AG04449 (cell line): ENCODE results near the gene ARHGAP15.

Experiments used
- CTCF ChIA-PET: fragments of 350-600 bp; formaldehyde crosslinking; extraction: SDS; loops from one replicate; lab custom pipeline; 2021; ENCODE audit warnings: antibody characterized with exemption; lab: Yijun Ruan, JAX
- POLR2A ChIA-PET: fragments of 400-600, 350-600 bp; formaldehyde crosslinking; extraction: SDS; loops from one replicate; lab custom pipeline; 2020; ENCODE audit warnings: antibody characterized with exemption, inconsistent platforms; lab: Yijun Ruan, JAX
- DNase-seq: peaks from one replicate; pipeline ENCODE4 v3.0.0-alpha.2; 2010; ENCODE audit warnings: low read depth, low spot score
- H3K4me3 ChIP-seq: 2 replicates; pipeline ENCODE4 v1.5.1; 2011; ENCODE audit warnings: low read depth, mild to moderate bottlenecking, control low read depth, low read length
- TF ChIP-seq, protein P1 (sequence below): IDR thresholded peaks from one replicate; pipeline ENCODE4 v1.5.1; 2011; ENCODE audit warnings: mild to moderate bottlenecking, moderate library complexity, low read length, control low read depth, inconsistent platforms; ENCODE audit not compliant: insufficient read depth; ENCODE audit errors: missing control alignments

The ARHGAP15 gene

DNA sequence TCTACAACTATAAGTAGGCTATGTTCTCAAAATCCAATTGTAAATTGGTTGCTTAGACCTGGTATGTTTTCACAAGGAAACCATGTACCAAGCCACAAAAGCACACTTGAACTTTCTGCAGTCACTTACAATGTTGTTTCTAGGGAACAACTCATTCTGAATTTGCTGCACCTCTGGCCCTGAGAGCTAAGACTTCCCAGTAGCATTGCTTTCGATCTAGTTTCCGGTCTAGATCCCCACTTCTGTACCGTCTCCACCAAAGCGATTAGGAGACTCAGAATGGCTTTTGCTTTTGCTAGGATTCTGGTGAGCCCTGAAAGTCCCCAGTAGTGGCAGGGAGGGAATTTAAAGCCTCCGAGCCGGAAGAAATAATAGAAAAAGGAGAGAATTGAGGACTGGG lies 313.0 kb downstream of the ARHGAP15 start:
- H3K4me3 ChIP-seq, result no peak overlapping the region
- ChIA-PET CTCF (no interaction called here), POLR2A (no interaction called here)
- DNase-seq, result no peak
- TF ChIP-seq, protein P1, sequence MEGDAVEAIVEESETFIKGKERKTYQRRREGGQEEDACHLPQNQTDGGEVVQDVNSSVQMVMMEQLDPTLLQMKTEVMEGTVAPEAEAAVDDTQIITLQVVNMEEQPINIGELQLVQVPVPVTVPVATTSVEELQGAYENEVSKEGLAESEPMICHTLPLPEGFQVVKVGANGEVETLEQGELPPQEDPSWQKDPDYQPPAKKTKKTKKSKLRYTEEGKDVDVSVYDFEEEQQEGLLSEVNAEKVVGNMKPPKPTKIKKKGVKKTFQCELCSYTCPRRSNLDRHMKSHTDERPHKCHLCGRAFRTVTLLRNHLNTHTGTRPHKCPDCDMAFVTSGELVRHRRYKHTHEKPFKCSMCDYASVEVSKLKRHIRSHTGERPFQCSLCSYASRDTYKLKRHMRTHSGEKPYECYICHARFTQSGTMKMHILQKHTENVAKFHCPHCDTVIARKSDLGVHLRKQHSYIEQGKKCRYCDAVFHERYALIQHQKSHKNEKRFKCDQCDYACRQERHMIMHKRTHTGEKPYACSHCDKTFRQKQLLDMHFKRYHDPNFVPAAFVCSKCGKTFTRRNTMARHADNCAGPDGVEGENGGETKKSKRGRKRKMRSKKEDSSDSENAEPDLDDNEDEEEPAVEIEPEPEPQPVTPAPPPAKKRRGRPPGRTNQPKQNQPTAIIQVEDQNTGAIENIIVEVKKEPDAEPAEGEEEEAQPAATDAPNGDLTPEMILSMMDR, result no peak

DNA sequence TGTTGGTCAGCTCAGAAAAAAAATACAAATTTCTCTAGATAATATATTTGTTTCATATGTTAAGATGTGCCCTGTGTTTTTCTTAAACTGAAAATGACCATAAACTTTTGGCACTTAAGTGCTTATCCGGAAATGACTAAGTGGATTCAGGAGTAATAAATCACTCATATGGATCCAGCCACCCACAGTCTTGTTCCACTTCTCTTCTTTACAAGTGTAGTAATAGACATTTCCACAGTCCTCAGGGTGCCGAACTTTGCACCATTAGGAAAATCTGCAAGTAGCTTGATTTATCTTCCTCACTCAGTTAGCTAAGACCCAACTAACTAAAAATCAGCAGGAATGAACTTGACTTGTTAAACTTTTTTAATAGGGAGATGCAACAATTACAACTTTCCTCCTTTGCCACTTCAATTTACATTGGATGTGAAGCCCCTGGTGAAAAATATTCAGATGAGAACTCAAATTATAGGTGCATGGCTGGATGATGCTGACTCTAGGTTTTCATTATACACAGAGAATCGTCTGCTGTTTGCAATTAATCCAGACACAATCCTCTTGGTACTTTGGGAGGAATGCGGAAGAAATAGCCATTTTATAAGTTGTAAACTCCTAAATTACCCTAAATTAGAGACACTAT lies 322.5 kb downstream of the ARHGAP15 start:
- no peak for DNase-seq
- POLR2A ChIA-PET, result no interaction called here
- CTCF ChIA-PET, result no interaction called here
- no peak overlapping the region for H3K4me3 ChIP-seq
- TF ChIP-seq, protein P1, result no peak

DNA sequence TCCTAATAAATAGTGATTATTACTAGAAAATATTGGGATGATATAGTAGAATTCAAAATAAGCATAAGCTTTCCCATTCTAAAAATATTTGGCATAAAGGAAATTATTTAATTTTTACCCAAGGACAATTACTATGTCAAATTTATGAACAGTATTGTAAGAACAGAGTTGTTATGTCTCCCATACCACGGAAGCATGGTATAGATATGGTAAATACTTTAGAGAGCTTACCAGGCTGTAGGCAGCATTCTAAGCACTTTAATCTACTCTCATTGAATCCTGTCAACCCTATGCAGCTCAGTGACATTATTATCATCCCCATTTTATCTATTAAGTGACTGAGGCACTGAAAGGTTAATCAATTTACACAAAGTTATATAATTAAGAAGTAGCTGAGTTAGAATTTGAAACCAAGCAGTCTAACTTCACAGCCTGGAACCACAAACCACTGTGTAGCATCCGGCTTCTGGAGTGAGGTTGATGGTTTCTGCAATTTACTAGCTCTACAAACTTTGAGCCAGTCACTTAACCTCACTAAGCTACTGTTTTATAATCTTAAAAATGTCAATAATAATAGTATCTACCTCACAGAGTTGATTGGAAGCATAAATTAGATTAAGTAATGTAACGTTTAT lies 323.7 kb downstream of the ARHGAP15 start:
- no peak for DNase-seq
- CTCF ChIA-PET, result no interaction called here
- H3K4me3 ChIP-seq, result no peak overlapping the region
- TF ChIP-seq, protein P1, result no peak
- POLR2A ChIA-PET, result no interaction called here

DNA sequence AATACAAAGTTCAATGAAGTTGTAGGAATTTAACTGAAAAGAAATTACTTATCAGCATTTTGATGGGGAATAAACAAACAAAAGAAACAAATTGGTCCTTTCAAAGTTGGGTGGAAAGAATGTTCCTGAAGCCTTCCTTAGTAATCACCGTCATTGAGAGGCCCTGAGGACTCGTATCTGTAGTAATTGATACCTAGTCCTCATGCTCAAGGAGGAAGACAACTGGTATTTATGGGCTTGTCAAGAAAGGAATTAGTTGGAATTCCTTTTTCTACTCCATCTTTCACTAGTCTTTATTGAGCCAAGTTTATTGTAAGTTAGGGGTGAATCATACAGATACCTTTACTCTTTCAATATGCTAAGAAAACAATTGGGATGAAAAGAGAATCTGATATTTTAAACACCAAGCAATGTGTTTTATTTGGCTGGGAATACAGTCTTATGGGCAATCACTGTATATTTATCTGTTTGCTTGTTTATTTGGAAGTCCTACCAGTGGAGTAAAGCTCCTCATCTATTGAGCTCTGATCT lies 324.8 kb downstream of the ARHGAP15 start:
- no peak overlapping the region for H3K4me3 ChIP-seq
- ChIA-PET POLR2A (no interaction called here), CTCF (no interaction called here)
- TF ChIP-seq, protein P1, result no peak
- no peak for DNase-seq

DNA sequence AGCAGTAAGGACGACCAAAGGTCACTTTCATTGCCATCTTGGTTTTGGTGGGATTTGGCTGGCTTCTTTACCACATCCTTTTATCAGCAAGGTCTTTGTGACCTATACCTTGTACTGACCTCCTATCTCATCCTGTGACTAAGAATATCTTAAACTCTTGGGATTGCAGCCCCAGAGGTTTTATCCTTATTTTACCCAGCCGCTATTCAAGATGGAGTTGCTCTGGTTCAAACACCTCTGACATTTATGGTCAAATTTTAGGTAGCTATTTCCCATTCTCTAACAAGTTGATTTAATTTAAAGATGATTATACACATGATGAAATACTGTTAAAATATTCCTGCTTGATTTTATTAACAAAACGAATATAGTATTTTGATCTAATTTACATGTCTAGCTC lies 326.1 kb downstream of the ARHGAP15 start:
- H3K4me3 ChIP-seq, result no peak overlapping the region
- ChIA-PET CTCF (no interaction called here), POLR2A (no interaction called here)
- TF ChIP-seq, protein P1, result no peak
- DNase-seq, result no peak
